HG03103 (cell line): ENCODE measurements around the gene MYCBP2.
"Not testable (repeated sequence)": the region's sequence is repeated elsewhere in the genome, so short reads cannot be mapped to it uniquely, and the experiment has no call there.

Experiments used
- ATAC-seq: cut with Tn5 transposase; IDR thresholded peaks from one replicate; pipeline ENCODE4 v1.9.1; 2021; ENCODE audit warnings: low read depth; ENCODE audit not compliant: unreplicated experiment

MYCBP2 gene

DNA sequence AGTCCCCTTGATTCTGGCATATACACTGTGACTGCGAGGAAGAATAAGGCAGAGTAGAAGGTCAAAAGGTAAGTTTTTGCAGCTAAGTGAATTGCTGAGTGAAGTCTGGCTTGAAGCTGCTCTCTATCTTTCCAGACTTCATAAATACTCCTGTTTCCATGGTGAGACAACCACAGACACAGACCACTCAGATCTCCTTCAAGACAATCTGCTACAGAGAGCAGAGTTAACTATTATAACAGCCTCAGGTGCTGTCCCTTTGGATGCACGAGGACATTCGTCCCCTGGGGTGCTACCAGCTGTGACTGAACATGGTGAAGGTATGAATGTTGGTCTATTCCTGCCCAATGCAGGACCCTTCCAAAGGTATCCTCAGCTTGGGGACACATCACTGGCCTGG, 104.0 kb downstream of the MYCBP2 start:
- no peak for ATAC-seq

DNA sequence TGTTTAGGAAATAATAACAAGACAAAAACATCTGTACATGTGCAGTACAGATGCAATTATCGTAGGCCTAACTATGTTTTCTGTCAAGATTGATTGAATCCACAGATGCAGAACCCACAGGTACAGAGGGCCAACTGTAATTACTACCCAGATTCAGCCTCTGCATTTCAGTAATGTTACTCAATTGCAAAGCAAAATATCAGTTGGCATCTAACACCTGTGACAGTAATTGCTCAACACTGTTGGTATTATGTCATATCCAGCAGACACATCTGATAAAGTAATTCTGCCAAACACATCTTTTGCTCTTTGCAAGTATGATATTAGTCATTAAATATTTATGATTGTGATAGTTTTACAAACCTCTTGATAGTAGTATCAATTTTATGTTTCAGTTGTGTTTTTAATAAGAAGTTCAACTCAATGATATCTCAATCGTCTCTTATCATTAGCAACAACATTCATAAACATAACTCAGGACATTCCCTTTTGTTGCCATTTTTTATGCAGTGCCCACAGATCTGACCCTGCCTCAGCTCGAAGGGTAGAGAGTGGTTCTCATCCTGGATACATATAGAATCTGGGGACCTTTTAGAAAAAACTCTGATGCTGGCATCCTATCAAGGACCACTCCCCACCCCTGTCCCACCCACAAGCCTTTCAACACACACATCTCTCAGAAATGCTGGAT, 104.7 kb downstream of the MYCBP2 start:
- ATAC-seq: no peak

DNA sequence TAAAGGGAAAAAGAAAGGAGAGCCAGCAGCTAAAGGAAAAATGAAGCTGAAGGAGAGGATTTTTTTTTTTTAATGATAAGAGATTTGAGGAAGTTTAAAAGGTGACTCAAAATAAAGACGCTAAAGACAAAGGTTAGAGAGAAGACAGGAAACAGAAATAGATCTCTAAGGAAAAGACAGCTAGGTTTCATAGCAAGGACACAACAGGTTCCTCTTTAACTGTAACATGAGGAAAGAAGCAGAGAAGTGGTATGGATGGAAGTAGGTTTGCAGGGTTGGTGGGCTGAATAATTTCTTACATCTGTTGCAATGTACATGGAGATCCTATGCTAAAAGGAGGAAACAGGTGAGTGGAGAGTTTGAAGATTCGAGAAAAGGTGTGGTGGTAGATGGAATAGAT, 107.5 kb downstream of the MYCBP2 start:
- no peak for ATAC-seq

DNA sequence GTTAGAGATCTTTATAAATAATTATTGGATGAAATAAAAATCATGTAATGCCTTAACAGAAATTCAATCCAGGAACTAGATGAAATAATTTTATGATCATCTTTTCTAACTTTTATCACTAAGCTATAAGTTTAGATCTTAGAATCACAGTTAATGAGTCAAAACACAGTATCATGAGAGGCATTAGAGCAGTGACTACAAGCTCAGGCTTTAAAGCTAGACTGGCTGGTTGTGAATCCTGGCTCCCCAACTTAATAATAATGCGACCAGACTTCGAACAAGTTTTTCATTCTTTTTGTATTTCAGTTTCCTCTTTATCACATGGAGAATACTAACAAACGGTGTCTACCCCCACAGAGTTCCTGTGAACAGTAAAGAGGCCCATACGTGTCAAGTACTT, 108.6 kb downstream of the MYCBP2 start:
- ATAC-seq: no peak

DNA sequence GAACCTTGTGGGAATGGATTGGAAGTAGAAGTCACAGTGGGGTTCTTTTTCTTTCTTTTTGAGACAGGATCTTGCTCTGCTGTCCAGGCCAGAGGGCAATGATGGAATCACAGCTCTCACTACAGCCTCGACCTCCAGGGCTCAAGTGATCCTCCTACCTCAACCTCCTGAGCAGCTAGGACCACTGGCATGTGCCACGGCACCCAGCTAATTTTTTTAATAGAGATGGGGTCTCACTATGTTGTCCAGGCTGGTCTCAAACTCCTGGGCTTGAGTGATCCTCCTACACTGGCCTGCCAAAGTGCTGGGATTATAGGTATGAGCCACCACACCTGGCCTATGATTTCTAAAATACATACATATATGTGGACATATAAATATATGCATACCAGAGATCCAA, 111.4 kb downstream of the MYCBP2 start:
- ATAC-seq: no peak

DNA sequence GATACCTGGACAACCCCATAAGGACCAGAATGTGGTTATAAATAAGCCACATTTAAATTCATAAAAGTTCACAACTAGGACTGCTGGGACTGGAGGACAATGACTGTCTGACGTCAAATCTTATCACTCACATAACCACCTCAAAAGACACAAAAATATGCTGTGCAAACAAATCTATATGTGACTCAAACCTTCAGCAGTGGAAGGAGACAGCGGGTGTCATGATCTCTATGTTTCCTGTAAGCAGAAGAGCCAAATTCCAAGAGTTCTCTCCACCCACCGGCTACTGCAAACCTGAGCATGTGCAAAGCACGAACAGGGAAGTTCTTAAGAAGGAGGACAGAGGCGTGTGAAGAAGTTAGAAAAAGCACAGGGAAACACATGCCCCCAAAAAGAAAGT, 113.2 kb downstream of the MYCBP2 start:
- ATAC-seq: no peak

DNA sequence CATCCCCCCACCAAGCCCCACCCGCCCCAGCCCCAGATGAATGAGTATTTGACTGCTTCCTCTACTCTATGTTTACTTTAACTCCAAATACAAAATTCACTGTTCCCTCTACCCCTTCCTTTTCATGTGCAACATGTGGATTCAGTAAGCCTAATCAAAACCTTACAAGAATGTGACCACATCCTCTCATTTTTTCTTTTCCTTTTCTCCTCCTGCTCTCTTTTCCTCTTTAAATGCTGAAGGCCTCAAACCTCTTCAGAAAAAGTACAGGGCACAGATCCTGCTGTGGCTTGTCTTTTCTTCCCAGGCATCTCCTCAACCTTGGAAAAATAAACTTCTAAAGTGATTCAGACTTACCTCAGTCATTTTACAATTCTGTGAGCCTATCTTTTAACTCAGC, 119.0 kb downstream of the MYCBP2 start:
- no peak for ATAC-seq

DNA sequence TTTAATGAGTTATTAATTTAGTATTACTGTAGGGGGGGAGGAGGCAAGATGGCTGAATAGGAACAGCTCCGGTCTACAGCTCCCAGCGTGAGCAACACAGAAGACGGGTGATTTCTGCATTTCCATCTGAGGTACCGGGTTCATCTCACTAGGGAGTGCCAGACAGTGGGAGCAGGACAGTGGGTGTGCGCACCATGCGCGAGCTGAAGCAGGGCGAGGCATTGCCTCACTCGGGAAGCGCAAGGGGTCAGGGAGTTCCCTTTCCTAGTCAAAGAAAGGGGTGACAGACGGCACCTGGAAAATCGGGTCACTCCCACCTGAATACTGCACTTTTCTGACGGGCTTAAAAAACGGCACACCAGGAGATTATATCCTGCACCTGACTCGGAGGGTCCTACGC, 127.9 kb downstream of the MYCBP2 start:
- not testable (repeated sequence) for ATAC-seq

DNA sequence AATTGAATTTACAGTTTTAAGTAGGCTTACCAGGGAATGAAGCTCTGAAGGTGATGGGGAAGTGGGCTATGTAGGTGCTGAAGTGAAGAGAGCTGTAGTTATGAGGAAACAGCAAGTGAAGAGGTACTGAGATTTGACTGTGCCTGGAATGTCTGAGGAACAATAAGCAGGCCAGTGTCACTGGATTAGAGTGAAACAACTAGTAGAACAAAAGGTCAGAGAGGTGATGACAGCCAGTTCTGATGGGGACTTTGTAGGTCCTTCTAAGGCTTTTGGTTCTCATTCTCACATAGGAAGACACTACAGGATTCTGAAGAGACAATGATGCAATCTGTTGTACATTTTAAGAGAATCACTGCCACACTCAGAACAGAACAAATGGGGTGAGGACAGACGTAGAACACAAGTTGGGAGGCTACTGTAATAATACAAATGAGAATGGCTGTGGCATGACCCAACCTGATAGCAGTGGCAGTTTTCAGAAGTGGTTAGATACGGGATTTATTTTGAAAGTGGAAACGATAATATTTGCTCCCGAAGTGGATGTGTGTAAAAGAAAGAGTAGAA, 130.8 kb downstream of the MYCBP2 start:
- ATAC-seq: no peak

DNA sequence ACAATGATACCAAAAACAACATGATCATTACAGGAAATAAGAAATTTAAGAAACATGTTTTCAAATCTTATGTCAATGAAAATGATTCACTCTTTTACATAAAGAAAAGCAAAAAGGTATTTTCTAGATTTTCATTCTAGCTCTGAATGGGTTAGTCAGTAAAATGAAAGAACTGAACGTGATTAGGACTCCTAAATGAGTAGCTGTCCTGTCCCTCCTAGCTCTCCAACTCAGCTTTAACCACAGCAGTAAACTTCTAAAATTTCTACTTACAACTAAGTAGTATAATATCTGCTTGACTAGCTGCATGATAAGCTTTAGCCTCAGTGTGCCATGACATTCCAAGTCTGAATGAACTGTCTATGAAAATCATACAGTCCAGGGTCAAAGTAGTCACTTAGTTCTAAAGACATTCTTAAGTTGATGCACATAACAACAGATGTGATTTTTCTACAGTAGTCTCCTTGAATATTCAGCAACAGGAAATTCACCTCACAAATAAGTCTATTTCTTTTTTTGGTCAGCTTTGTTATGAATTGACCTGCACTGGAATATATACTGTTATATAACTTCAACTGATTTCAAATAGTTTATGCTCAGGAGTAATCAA, 136.4 kb downstream of the MYCBP2 start:
- no peak for ATAC-seq

DNA sequence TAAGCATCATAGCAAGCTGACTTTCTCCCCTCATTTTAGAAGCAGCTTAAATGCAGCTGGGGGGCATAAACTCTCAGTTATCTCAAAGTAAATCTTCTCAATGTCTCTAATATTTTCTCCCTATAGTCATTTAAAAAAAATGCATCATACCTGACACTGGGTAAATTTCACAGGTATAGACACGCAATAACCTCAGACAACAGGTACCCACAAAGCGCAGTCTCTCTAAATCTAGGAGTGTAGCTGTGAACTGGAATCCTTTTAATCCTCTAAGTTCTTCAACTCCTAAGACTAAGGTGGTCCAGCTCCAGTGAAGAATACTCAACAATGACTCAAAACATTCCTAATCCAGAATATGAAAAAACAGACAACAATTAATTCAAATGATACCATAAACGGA, 141.2 kb downstream of the MYCBP2 start:
- ATAC-seq: no peak

DNA sequence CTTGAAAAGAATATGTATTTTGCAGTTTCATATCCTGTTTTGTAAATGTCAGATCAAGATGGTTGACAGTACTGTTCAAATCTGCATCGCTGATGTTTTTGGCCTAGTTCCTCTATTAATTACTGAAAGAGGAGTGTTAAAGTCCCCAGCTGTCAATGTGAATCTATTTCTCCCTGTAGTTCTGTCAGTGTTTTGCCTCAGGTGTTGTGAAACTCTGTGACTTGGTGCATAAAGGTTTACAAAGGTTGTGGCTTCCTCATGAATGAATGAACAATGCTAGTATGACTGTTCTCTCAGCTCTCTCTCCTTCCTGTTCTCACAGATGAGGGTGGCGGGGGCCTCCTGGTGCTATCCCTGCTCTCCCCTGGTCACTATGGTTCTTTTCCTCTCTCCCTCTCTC, 142.4 kb downstream of the MYCBP2 start:
- peak; percentile 98 for ATAC-seq

DNA sequence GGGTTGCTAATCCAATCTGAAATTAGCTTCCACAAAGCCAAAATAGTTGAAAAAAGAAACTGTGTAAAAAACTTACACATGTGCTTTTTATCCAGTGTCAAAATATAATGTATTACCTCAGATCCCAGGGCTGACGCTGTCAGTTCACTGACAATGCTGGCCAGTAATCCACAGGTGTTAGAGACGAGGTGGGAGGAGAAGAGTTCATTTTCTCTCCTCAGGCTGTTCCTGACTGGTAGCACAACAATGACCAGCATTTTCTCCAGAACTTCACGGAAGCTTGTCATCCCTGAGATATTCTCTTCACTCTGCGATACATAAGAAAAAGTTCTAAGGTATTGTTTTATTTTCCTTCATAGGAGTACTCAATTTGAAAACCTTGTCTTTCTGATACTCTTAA, 146.9 kb downstream of the MYCBP2 start:
- ATAC-seq: no peak

DNA sequence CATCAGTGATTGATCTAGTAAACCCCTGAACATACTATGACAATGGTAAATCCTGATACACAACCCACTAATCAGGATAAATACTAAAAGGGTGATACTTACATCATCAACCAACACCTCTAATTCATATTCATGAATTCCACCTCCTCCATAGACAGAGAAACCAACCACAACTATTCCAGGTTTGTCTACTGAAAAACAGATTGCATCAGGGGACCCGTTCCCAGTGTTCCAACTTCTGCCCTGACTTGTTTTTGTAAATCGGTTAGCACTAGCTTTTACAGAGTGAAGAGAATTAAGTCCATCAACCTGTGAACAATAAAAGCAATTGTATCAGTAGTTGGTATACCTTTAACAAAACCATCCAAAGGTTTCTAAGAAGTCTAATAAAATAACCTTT, 149.2 kb downstream of the MYCBP2 start:
- ATAC-seq: no peak

DNA sequence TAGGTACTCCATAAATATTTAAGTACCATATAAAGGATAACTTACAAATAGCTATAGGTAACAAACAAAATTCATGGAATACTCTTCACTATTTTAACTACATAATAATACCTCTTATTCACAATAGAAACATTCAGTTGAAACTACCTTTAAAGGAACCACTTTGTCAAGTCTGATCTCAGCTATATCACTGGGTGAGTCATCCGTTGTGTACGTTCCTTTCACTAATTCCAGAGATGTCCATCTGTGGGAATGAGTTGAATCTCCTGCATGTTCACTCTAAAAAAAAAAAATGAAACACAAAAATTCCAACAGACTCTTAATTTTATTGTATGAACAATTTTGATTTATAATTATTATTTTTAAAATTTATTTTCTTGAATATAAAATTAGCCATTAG, 150.5 kb downstream of the MYCBP2 start:
- ATAC-seq: no peak

DNA sequence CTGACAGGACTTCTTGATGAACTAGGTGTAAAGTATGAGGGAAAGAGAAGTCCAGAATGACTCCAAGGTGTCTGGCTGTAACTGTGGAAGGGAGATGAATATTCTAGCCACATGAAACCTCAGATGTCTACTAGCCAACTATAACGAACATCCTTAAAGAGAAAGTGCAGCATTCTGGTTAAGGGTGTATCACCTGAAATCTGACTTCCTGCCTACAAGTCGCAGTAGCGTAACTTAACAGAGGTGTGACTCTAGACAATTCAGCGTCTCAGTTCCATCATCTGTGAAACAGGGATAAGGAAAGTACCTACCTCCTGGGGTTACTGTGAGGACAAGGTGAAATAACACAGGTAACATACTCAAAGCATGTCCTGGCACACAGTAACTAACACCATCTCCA, 154.2 kb downstream of the MYCBP2 start:
- ATAC-seq: no peak

DNA sequence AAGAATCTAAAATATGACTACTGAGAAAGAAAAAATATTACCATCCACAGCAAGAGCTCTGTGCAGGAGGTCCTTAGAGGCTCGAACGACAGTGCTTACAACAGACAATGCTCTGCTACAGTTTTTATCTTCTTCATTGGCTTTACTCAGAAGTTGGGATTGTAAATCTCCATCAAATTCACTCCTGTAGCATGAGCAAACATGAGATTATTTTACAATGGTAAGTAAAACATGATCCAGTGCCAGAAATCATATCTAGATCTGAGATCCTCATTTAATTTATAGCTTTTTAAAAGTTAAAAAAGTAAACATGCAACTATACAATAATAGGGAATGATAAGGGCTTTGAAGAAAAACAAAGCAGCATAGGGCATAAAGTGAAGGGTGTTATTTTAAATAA, 155.4 kb downstream of the MYCBP2 start:
- no peak for ATAC-seq

DNA sequence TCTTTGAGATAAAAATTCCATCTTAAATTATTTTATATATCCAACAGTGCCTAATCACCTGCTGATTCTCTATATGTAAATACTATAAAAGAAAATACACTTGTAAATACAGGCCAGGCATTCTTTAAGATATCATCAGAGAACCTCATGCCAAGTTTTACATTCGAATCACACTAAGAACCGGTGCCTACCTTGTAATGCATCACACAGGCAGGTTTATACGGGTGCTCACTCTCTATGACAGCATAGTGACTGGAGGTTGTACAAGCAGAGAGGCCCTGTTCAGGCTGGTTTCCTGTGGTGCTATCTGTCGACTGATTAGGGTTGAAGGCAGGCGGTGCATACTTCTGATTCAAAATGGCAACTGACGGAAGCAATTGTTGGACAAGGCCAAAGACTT, 158.7 kb downstream of the MYCBP2 start:
- ATAC-seq: no peak

DNA sequence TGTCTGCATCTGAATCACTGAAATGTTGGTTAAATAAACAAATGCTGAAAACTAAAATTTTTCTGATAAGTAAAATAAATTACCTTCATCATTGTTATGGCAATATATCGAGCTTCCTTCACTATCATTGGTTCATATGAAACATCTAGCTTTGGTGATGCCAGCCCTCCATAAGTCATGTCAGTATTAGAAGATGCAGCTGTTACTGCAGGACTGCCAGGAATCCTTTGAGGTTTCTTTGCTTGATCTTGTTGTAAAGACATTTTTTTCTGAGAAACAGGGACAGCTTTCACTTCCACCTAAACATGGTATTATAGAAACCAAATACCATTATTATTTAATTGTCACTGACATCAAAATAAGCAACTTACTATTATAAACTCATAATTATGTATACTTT, 176.2 kb downstream of the MYCBP2 start:
- ATAC-seq: no peak

DNA sequence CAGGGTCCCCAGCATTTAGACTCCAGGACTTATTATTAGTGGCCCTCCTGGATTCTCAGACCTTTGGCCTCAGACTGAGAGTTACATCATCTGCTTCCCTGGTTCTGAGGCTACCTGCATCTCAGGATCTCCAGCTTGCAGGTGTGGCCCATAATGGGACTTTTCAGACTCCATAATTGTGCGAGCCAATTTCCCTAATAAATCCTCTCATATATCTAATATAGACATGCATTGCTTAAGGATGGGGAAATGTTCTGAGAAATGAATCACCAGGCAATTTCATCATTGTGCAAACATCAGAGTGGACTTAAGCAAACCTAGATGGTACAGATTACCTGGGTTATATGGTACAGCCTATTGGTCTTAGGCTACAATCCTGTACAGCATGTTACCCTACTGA, 183.5 kb downstream of the MYCBP2 start:
- ATAC-seq: no peak

DNA sequence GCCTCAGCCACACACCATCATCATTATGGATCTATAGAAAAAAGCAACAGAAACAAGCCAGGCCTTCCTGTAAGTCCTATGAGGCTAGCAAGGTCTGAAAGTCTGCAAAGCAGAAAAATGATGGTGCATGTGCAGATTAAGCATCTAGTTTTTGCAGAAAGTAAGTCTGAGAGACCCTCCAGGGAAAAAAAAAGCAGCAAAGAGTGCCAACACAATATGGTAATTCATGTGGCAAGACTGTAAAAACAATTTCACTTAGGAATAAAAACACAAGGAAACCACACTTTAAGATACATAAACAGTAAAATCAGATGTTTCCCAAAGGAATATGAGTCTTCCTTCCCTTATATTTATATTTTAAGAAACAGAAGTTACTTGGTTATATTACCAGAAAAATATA, 187.6 kb downstream of the MYCBP2 start:
- no peak for ATAC-seq

DNA sequence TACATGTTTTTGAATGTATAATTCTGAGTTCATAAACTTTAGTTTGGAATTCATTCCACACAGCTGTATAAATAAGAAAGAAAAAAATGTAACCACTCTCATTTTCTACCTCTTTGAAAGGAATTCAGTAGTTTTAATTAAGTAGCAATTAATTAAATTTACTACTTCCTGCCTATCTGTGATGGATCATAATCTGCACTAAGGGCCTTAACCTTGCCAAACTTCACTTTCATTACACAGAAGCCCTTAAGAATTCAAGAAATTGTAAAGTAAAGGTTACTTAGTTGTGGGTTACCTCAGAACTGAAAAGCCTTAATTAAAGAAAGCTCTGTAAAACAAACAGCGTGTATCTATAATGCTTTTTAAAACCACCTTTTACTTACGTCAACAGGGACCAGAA, 188.1 kb downstream of the MYCBP2 start:
- no peak for ATAC-seq
